ENCODE measurements around the gene SLC15A3.

SLC15A3 gene

DNA sequence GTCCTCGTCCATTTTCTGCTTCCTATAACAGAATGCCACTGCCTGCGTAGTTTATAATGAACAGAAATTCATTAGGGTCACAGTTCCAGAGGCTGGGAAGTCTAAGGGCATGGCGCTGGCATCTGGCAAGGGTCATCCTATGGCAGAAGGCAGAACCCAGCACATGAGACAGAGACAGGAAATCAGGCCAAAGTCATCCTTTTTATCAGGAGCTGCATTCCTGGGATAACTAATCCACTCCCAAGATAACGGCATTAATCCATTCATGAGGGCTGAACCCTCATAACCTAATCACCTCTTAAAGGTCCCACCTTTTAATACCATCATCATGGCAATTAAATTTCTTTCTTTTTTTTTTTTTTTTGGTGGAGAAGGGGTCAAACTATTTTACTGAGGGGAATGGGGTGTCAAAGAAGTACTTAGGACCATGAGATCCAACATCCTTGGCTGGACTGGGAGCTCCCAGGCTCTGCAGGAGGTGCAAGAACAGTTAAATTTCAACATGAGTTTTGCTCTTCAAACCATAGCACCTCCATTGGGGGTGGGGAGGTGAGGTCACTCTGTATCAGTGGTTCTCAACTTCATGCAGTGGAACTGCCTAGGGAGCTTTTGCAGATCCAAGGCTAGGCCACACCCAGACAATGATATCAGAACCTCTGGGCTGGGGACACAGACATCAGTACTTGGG, 33.6 kb downstream of the SLC15A3 start (continued):
- TF ChIP-seq, protein P1, sequence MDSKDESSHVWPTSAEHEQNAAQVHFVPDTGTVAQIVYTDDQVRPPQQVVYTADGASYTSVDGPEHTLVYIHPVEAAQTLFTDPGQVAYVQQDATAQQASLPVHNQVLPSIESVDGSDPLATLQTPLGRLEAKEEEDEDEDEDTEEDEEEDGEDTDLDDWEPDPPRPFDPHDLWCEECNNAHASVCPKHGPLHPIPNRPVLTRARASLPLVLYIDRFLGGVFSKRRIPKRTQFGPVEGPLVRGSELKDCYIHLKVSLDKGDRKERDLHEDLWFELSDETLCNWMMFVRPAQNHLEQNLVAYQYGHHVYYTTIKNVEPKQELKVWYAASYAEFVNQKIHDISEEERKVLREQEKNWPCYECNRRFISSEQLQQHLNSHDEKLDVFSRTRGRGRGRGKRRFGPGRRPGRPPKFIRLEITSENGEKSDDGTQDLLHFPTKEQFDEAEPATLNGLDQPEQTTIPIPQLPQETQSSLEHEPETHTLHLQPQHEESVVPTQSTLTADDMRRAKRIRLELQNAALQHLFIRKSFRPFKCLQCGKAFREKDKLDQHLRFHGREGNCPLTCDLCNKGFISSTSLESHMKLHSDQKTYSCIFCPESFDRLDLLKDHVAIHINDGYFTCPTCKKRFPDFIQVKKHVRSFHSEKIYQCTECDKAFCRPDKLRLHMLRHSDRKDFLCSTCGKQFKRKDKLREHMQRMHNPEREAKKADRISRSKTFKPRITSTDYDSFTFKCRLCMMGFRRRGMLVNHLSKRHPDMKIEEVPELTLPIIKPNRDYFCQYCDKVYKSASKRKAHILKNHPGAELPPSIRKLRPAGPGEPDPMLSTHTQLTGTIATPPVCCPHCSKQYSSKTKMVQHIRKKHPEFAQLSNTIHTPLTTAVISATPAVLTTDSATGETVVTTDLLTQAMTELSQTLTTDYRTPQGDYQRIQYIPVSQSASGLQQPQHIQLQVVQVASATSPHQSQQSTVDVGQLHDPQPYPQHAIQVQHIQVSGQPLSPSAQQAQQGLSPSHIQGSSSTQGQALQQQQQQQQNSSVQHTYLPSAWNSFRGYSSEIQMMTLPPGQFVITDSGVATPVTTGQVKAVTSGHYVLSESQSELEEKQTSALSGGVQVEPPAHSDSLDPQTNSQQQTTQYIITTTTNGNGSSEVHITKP (tag by site-specific recombination; IDR thresholded peaks at IDR 0.05) = peak; percentile 67
- TF ChIP-seq, protein P2, sequence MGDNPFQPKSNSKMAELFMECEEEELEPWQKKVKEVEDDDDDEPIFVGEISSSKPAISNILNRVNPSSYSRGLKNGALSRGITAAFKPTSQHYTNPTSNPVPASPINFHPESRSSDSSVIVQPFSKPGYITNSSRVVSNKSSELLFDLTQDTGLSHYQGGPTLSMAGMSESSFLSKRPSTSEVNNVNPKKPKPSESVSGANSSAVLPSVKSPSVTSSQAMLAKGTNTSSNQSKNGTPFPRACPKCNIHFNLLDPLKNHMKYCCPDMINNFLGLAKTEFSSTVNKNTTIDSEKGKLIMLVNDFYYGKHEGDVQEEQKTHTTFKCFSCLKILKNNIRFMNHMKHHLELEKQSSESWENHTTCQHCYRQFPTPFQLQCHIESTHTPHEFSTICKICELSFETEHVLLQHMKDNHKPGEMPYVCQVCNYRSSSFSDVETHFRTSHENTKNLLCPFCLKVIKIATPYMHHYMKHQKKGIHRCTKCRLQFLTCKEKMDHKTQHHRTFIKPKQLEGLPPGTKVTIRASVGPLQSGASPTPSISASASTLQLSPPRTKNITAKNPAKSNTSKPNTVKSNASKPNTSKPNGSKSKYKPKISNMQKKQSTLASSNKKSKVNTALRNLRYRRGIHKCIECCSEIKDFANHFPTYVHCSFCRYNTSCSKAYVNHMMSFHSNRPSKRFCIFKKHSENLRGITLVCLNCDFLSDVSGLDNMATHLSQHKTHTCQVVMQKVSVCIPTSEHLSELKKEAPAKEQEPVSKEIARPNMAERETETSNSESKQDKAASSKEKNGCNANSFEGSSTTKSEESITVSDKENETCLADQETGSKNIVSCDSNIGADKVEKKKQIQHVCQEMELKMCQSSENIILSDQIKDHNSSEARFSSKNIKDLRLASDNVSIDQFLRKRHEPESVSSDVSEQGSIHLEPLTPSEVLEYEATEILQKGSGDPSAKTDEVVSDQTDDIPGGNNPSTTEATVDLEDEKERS (tag by site-specific recombination; IDR thresholded peaks at IDR 0.05) = no peak
- TF ChIP-seq ZNF37A (tag by site-specific recombination; IDR thresholded peaks at IDR 0.05) = no peak
- TF ChIP-seq BCL11A (tag by site-specific recombination; IDR thresholded peaks at IDR 0.05; ENCODE audit: low read depth) = no peak
- no peak for TF ChIP-seq KLF16 (tag by site-specific recombination; IDR thresholded peaks at IDR 0.05)
- TF ChIP-seq, protein P3, sequence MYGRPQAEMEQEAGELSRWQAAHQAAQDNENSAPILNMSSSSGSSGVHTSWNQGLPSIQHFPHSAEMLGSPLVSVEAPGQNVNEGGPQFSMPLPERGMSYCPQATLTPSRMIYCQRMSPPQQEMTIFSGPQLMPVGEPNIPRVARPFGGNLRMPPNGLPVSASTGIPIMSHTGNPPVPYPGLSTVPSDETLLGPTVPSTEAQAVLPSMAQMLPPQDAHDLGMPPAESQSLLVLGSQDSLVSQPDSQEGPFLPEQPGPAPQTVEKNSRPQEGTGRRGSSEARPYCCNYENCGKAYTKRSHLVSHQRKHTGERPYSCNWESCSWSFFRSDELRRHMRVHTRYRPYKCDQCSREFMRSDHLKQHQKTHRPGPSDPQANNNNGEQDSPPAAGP (tag by site-specific recombination; IDR thresholded peaks at IDR 0.05) = no peak
- TF ChIP-seq OSR2 (tag by site-specific recombination; IDR thresholded peaks at IDR 0.05) = no peak
- TF ChIP-seq ZIC2 (tag by site-specific recombination; IDR thresholded peaks at IDR 0.05) = peak; percentile 65
- no peak for TF ChIP-seq ZNF2 (tag by site-specific recombination; IDR thresholded peaks at IDR 0.05)
- TF ChIP-seq, protein P4, sequence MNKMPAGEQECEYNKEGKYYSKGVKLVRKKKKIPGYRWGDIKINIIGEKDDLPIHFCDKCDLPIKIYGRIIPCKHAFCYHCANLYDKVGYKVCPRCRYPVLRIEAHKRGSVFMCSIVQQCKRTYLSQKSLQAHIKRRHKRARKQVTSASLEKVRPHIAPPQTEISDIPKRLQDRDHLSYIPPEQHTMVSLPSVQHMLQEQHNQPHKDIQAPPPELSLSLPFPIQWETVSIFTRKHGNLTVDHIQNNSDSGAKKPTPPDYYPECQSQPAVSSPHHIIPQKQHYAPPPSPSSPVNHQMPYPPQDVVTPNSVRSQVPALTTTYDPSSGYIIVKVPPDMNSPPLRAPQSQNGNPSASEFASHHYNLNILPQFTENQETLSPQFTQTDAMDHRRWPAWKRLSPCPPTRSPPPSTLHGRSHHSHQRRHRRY (tag by site-specific recombination; IDR thresholded peaks at IDR 0.05) = no peak
- no peak for TF ChIP-seq ZNF416 (tag by site-specific recombination; IDR thresholded peaks at IDR 0.05)
- TF ChIP-seq SCRT2 (tag by site-specific recombination; IDR thresholded peaks at IDR 0.05) = no peak
- no peak for TF ChIP-seq ZNF140 (tag by site-specific recombination; IDR thresholded peaks at IDR 0.05)
- no peak for TF ChIP-seq ZNF544 (tag by site-specific recombination; IDR thresholded peaks at IDR 0.05)
- TF ChIP-seq ZNF24 (tag by site-specific recombination; IDR thresholded peaks at IDR 0.05) = no peak
- TF ChIP-seq ZBTB8A (tag by site-specific recombination; IDR thresholded peaks at IDR 0.05) = no peak
- TF ChIP-seq KLF8 (tag by site-specific recombination; IDR thresholded peaks at IDR 0.05) = no peak
- TF ChIP-seq, protein P5, sequence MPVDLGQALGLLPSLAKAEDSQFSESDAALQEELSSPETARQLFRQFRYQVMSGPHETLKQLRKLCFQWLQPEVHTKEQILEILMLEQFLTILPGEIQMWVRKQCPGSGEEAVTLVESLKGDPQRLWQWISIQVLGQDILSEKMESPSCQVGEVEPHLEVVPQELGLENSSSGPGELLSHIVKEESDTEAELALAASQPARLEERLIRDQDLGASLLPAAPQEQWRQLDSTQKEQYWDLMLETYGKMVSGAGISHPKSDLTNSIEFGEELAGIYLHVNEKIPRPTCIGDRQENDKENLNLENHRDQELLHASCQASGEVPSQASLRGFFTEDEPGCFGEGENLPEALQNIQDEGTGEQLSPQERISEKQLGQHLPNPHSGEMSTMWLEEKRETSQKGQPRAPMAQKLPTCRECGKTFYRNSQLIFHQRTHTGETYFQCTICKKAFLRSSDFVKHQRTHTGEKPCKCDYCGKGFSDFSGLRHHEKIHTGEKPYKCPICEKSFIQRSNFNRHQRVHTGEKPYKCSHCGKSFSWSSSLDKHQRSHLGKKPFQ (tag by site-specific recombination; IDR thresholded peaks at IDR 0.05) = no peak
- TF ChIP-seq ZNF610 (tag by site-specific recombination; IDR thresholded peaks at IDR 0.05; ENCODE audit: borderline replicate concordance) = no peak
- TF ChIP-seq, protein P6, sequence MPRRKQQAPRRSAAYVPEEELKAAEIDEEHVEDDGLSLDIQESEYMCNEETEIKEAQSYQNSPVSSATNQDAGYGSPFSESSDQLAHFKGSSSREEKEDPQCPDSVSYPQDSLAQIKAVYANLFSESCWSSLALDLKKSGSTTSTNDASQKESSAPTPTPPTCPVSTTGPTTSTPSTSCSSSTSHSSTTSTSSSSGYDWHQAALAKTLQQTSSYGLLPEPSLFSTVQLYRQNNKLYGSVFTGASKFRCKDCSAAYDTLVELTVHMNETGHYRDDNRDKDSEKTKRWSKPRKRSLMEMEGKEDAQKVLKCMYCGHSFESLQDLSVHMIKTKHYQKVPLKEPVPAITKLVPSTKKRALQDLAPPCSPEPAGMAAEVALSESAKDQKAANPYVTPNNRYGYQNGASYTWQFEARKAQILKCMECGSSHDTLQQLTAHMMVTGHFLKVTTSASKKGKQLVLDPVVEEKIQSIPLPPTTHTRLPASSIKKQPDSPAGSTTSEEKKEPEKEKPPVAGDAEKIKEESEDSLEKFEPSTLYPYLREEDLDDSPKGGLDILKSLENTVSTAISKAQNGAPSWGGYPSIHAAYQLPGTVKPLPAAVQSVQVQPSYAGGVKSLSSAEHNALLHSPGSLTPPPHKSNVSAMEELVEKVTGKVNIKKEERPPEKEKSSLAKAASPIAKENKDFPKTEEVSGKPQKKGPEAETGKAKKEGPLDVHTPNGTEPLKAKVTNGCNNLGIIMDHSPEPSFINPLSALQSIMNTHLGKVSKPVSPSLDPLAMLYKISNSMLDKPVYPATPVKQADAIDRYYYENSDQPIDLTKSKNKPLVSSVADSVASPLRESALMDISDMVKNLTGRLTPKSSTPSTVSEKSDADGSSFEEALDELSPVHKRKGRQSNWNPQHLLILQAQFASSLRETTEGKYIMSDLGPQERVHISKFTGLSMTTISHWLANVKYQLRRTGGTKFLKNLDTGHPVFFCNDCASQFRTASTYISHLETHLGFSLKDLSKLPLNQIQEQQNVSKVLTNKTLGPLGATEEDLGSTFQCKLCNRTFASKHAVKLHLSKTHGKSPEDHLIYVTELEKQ (tag by site-specific recombination; IDR thresholded peaks at IDR 0.05; ENCODE audit: borderline replicate concordance) = no peak
- no peak for TF ChIP-seq GFI1B (tag by site-specific recombination; IDR thresholded peaks at IDR 0.05)

All from HEK293 (cell line).